ENCODE measurements around the gene RAPGEF4.

RAPGEF4 gene

GRCh38 chr2:172922306-172922705 is 186.7 kb downstream of the RAPGEF4 start:
- Histone ChIP-seq H3K27ac (ENCODE audit: low read depth, low read length) (no peak overlapping the region), H3K36me3 (ENCODE audit: insufficient read depth, low read length) (no peaks in the 10 kb centered on the region), H3K4me1 (ENCODE audit: control insufficient read depth, insufficient read depth, low read length, unreplicated experiment) (peaks cover 7% of the 10 kb centered on the region), H2AFZ (ENCODE audit: low read length, unreplicated experiment) (no peak overlapping the region), H3K79me2 (ENCODE audit: control insufficient read depth, insufficient read depth, low read length, unreplicated experiment) (no peaks in the 10 kb centered on the region), H3K4me3 (ENCODE audit: low read depth, low read length) (no peak overlapping the region), H3K27me3 (ENCODE audit: insufficient read depth, low read length) (no peaks in the 10 kb centered on the region)

- no peak overlapping the region for H3K27ac ChIP-seq (ENCODE audit: low read depth, low read length)
- H3K27me3 ChIP-seq (ENCODE audit: insufficient read depth, low read length), result no peaks in the 10 kb centered on the region
- no peaks in the 10 kb centered on the region for H3K79me2 ChIP-seq (ENCODE audit: control insufficient read depth, insufficient read depth, low read length, unreplicated experiment)
- no peak overlapping the region for H3K4me3 ChIP-seq (ENCODE audit: low read depth, low read length)
- H2AFZ ChIP-seq (ENCODE audit: low read length, unreplicated experiment), result no peak overlapping the region
- peaks cover 13% of the 10 kb centered on the region for H3K4me1 ChIP-seq (ENCODE audit: control insufficient read depth, insufficient read depth, low read length, unreplicated experiment)
- no peaks in the 10 kb centered on the region for H3K36me3 ChIP-seq (ENCODE audit: insufficient read depth, low read length)
Measured at GRCh38 chr2:172922815-172923214, 187.2 kb downstream of the RAPGEF4 start.

GRCh38 chr2:172924097-172924660 is 188.5 kb downstream of the RAPGEF4 start:
- H3K27me3 ChIP-seq (ENCODE audit: insufficient read depth, low read length), result no peaks in the 10 kb centered on the region
- H3K79me2 ChIP-seq (ENCODE audit: control insufficient read depth, insufficient read depth, low read length, unreplicated experiment), result no peaks in the 10 kb centered on the region
- H3K4me1 ChIP-seq (ENCODE audit: control insufficient read depth, insufficient read depth, low read length, unreplicated experiment), result peaks cover 24% of the 10 kb centered on the region
- H3K4me3 ChIP-seq (ENCODE audit: low read depth, low read length), result no peak overlapping the region
- H3K36me3 ChIP-seq (ENCODE audit: insufficient read depth, low read length), result no peaks in the 10 kb centered on the region
- H3K27ac ChIP-seq (ENCODE audit: low read depth, low read length), result no peak overlapping the region
- no peak overlapping the region for H2AFZ ChIP-seq (ENCODE audit: low read length, unreplicated experiment)

GRCh38 chr2:172925600-172925999 is 190.0 kb downstream of the RAPGEF4 start:
- no peaks in the 10 kb centered on the region for H3K79me2 ChIP-seq (ENCODE audit: control insufficient read depth, insufficient read depth, low read length, unreplicated experiment)
- no peak overlapping the region for H3K27ac ChIP-seq (ENCODE audit: low read depth, low read length)
- peaks cover 27% of the 10 kb centered on the region for H3K4me1 ChIP-seq (ENCODE audit: control insufficient read depth, insufficient read depth, low read length, unreplicated experiment)
- no peak overlapping the region for H3K4me3 ChIP-seq (ENCODE audit: low read depth, low read length)
- H3K36me3 ChIP-seq (ENCODE audit: insufficient read depth, low read length), result no peaks in the 10 kb centered on the region
- H2AFZ ChIP-seq (ENCODE audit: low read length, unreplicated experiment), result no peak overlapping the region
- no peaks in the 10 kb centered on the region for H3K27me3 ChIP-seq (ENCODE audit: insufficient read depth, low read length)

- no peaks in the 10 kb centered on the region for H3K27me3 ChIP-seq (ENCODE audit: insufficient read depth, low read length)
- no peak overlapping the region for H3K4me3 ChIP-seq (ENCODE audit: low read depth, low read length)
- no peak overlapping the region for H2AFZ ChIP-seq (ENCODE audit: low read length, unreplicated experiment)
- H3K4me1 ChIP-seq (ENCODE audit: control insufficient read depth, insufficient read depth, low read length, unreplicated experiment), result peaks cover 31% of the 10 kb centered on the region
- no peaks in the 10 kb centered on the region for H3K36me3 ChIP-seq (ENCODE audit: insufficient read depth, low read length)
- no peaks in the 10 kb centered on the region for H3K79me2 ChIP-seq (ENCODE audit: control insufficient read depth, insufficient read depth, low read length, unreplicated experiment)
- no peak overlapping the region for H3K27ac ChIP-seq (ENCODE audit: low read depth, low read length)
Measured at GRCh38 chr2:172926785-172927640, 191.4 kb downstream of the RAPGEF4 start.

- Histone ChIP-seq H3K27me3 (ENCODE audit: insufficient read depth, low read length) (no peaks in the 10 kb centered on the region), H3K27ac (ENCODE audit: low read depth, low read length) (peak overlapping the region; percentile 30), H2AFZ (ENCODE audit: low read length, unreplicated experiment) (peak overlapping the region; percentile 86), H3K4me3 (ENCODE audit: low read depth, low read length) (peak overlapping the region; percentile 52), H3K4me1 (ENCODE audit: control insufficient read depth, insufficient read depth, low read length, unreplicated experiment) (peaks cover 31% of the 10 kb centered on the region), H3K36me3 (ENCODE audit: insufficient read depth, low read length) (no peaks in the 10 kb centered on the region), H3K79me2 (ENCODE audit: control insufficient read depth, insufficient read depth, low read length, unreplicated experiment) (no peaks in the 10 kb centered on the region)
Measured at GRCh38 chr2:172927641-172928357, 192.2 kb downstream of the RAPGEF4 start.

- Histone ChIP-seq H3K27ac (ENCODE audit: low read depth, low read length) (no peak overlapping the region), H3K79me2 (ENCODE audit: control insufficient read depth, insufficient read depth, low read length, unreplicated experiment) (no peaks in the 10 kb centered on the region), H2AFZ (ENCODE audit: low read length, unreplicated experiment) (no peak overlapping the region), H3K36me3 (ENCODE audit: insufficient read depth, low read length) (no peaks in the 10 kb centered on the region), H3K27me3 (ENCODE audit: insufficient read depth, low read length) (no peaks in the 10 kb centered on the region), H3K4me1 (ENCODE audit: control insufficient read depth, insufficient read depth, low read length, unreplicated experiment) (peaks cover 31% of the 10 kb centered on the region), H3K4me3 (ENCODE audit: low read depth, low read length) (no peak overlapping the region)
Measured at GRCh38 chr2:172928756-172929155, 193.1 kb downstream of the RAPGEF4 start.

GRCh38 chr2:172929644-172930043 is 194.0 kb downstream of the RAPGEF4 start:
- H2AFZ ChIP-seq (ENCODE audit: low read length, unreplicated experiment), result no peak overlapping the region
- H3K27ac ChIP-seq (ENCODE audit: low read depth, low read length), result no peak overlapping the region
- H3K4me3 ChIP-seq (ENCODE audit: low read depth, low read length), result no peak overlapping the region
- peaks cover 31% of the 10 kb centered on the region for H3K4me1 ChIP-seq (ENCODE audit: control insufficient read depth, insufficient read depth, low read length, unreplicated experiment)
- no peaks in the 10 kb centered on the region for H3K36me3 ChIP-seq (ENCODE audit: insufficient read depth, low read length)
- H3K79me2 ChIP-seq (ENCODE audit: control insufficient read depth, insufficient read depth, low read length, unreplicated experiment), result no peaks in the 10 kb centered on the region
- no peaks in the 10 kb centered on the region for H3K27me3 ChIP-seq (ENCODE audit: insufficient read depth, low read length)

- H3K27ac ChIP-seq (ENCODE audit: low read depth, low read length), result peak overlapping the region; percentile 3; the same call in 1 of the 2 replicates
- H2AFZ ChIP-seq (ENCODE audit: low read length, unreplicated experiment), result no peak overlapping the region
- H3K4me1 ChIP-seq (ENCODE audit: control insufficient read depth, insufficient read depth, low read length, unreplicated experiment), result peaks cover 31% of the 10 kb centered on the region
- H3K79me2 ChIP-seq (ENCODE audit: control insufficient read depth, insufficient read depth, low read length, unreplicated experiment), result no peaks in the 10 kb centered on the region
- no peaks in the 10 kb centered on the region for H3K27me3 ChIP-seq (ENCODE audit: insufficient read depth, low read length)
- no peak overlapping the region for H3K4me3 ChIP-seq (ENCODE audit: low read depth, low read length)
- H3K36me3 ChIP-seq (ENCODE audit: insufficient read depth, low read length), result no peaks in the 10 kb centered on the region
Measured at GRCh38 chr2:172930871-172931255, 195.2 kb downstream of the RAPGEF4 start.

- H3K36me3 ChIP-seq (ENCODE audit: insufficient read depth, low read length), result no peaks in the 10 kb centered on the region
- no peaks in the 10 kb centered on the region for H3K27me3 ChIP-seq (ENCODE audit: insufficient read depth, low read length)
- H2AFZ ChIP-seq (ENCODE audit: low read length, unreplicated experiment), result peak overlapping the region; percentile 44
- H3K4me3 ChIP-seq (ENCODE audit: low read depth, low read length), result peak overlapping the region; percentile 23
- no peaks in the 10 kb centered on the region for H3K79me2 ChIP-seq (ENCODE audit: control insufficient read depth, insufficient read depth, low read length, unreplicated experiment)
- H3K27ac ChIP-seq (ENCODE audit: low read depth, low read length), result peak overlapping the region; percentile 3
- peaks cover 31% of the 10 kb centered on the region for H3K4me1 ChIP-seq (ENCODE audit: control insufficient read depth, insufficient read depth, low read length, unreplicated experiment)
Measured at GRCh38 chr2:172931256-172931894, 195.7 kb downstream of the RAPGEF4 start.
